GM12801 (cell line): ENCODE data around the gene ZNF416.

Source experiments
- CTCF ChIP-seq: IDR thresholded peaks from one replicate; pipeline ENCODE4 v1.5.1; 2011; ENCODE audit warnings: control low read depth; ENCODE audit not compliant: insufficient read length; ENCODE audit errors: extremely low read depth

Gene ZNF416

GRCh38 chr19:57557659-57558058 is 21.1 kb downstream of the ZNF416 start:
- TF ChIP-seq CTCF: no peak

- no peak for TF ChIP-seq CTCF
These were observed 26.3 kb downstream of the ZNF416 start for GRCh38 chr19:57552432-57552831.

- no peak for TF ChIP-seq CTCF
These were observed 32.2 kb downstream of the ZNF416 start for GRCh38 chr19:57546513-57546912.

GRCh38 chr19:57537953-57538547 is 40.7 kb downstream of the ZNF416 start:
- TF ChIP-seq CTCF: no peak

- TF ChIP-seq CTCF: no peak
These were observed 51.4 kb downstream of the ZNF416 start, which contains the start of gene ZNF549 for GRCh38 chr19:57527136-57527881. Gene ZNF549 (plus strand): TSS chr19:57527356. CDS start chr19:57527574, 218 bp downstream.
